B cell (primary cell): ENCODE measurements around the gene COQ9. TPM values are rescaled to one million over a fixed set of nuclear protein-coding genes. Genes with fewer than 3 reads are reported as not detected.

Experiments
- ATAC-seq: fragments of 200-7000 bp; cut with Tn5 transposase; one replicate; pipeline ENCODE4 v1.10.0; 2021; ENCODE audit warnings: low read depth, mild to moderate bottlenecking, moderate number of reproducible peaks, moderate library complexity
- CTCF ChIA-PET: fragments of 350-600 bp; sonication (Branson Sonifier 250); formaldehyde crosslinking; loops from one replicate; lab custom pipeline; 2021; ENCODE audit warnings: antibody characterized with exemption, inconsistent platforms; lab: Charles Lee
- POLR2A ChIA-PET: fragments of 350-600 bp; sonication (Branson Sonifier 250); formaldehyde crosslinking; loops from one replicate; lab custom pipeline; 2021; ENCODE audit warnings: antibody characterized with exemption; lab: Charles Lee
- DNase-seq: peaks from one replicate; pipeline ENCODE4 v3.0.0; 2013
- H2AFZ ChIP-seq: 2 replicates; pipeline ENCODE4 v1.6.1; 2012; ENCODE audit warnings: mild to moderate bottlenecking, low read depth, low read length; ENCODE audit not compliant: insufficient read depth, poor library complexity, severe bottlenecking
- H3K27ac ChIP-seq, 2 donors: 1 replicate in 1 of 2; 2 replicates in 1 of 2; pipeline ENCODE4 v1.5.1; 2012 to 2013; ENCODE audit warnings: low read length in 2 of 2, mild to moderate bottlenecking in 2 of 2, moderate library complexity in 1 of 2
- H3K27me3 ChIP-seq, 4 experiments: fragments of 200-600 bp in 1 of 4; sonication (generic) in 1 of 4; replicated peaks in 1 of 4; 1 replicate in 2 of 4; 2 replicates in 2 of 4; pipeline versions ENCODE4 v1.6.1 to v1.7.0; 2013 to 2016; ENCODE audit warnings: low read length in 3 of 4, mild to moderate bottlenecking in 2 of 4, mixed read lengths in 1 of 4, moderate library complexity in 1 of 4; ENCODE audit not compliant: insufficient read depth in 4 of 4, control insufficient read depth in 3 of 4; ENCODE audit errors: control extremely low read depth in 1 of 4
- H3K36me3 ChIP-seq, 2 experiments: replicated peaks in 1 of 2; 1 replicate in 1 of 2; 2 replicates in 1 of 2; pipeline versions ENCODE4 v1.6.1 to v1.7.1; 2013; ENCODE audit warnings: low read length in 1 of 2; ENCODE audit not compliant: insufficient read depth in 2 of 2, control insufficient read depth in 1 of 2; ENCODE audit errors: control extremely low read depth in 1 of 2, extremely low read depth in 1 of 2
- H3K4me1 ChIP-seq, 2 donors: fragments of 200-600 bp in 1 of 2; sonication (generic) in 1 of 2; 1 replicate in 1 of 2; 2 replicates in 1 of 2; pipeline versions ENCODE4 v1.5.1 to v1.6.1; 2013 to 2017; ENCODE audit warnings: low read length in 2 of 2; ENCODE audit not compliant: control insufficient read depth in 2 of 2, insufficient read depth in 2 of 2
- H3K4me2 ChIP-seq: replicated peaks from 2 replicates; pipeline ENCODE3; 2012; ENCODE audit warnings: mild to moderate bottlenecking, low read depth, low read length; ENCODE audit not compliant: poor library complexity, severe bottlenecking
- H3K4me3 ChIP-seq, 5 experiments: fragments of 200-600 bp in 1 of 5; sonication (generic) in 1 of 5; 1 replicate in 3 of 5; 2 replicates in 2 of 5; pipeline versions ENCODE4 v1.5.1 to v1.7.0; 2011 to 2016; ENCODE audit warnings: low read length in 4 of 5, mild to moderate bottlenecking in 4 of 5, low read depth in 2 of 5, control low read depth in 1 of 5, moderate library complexity in 1 of 5; ENCODE audit not compliant: insufficient read depth in 1 of 5; ENCODE audit errors: control extremely low read depth in 1 of 5, extremely low read depth in 1 of 5
- H3K79me2 ChIP-seq: fragments of 200-600 bp; sonication (generic); one replicate; pipeline ENCODE4 v1.6.0; 2016; ENCODE audit warnings: low read length; ENCODE audit not compliant: control insufficient read depth, insufficient read depth
- H3K9ac ChIP-seq: fragments of 200-600 bp; sonication (generic); 2 replicates; pipeline ENCODE4 v1.6.1; 2017; ENCODE audit warnings: mild to moderate bottlenecking, low read length, moderate library complexity
- H3K9me3 ChIP-seq, 3 donors: one replicate each; pipeline versions ENCODE4 v1.6.1 to v1.7.1; 2013; ENCODE audit warnings: low read length in 2 of 3; ENCODE audit not compliant: control insufficient read depth in 2 of 3, insufficient read depth in 1 of 3; ENCODE audit errors: control extremely low read depth in 1 of 3
- H4K20me1 ChIP-seq: 2 replicates; pipeline ENCODE4 v1.6.0; 2012; ENCODE audit warnings: mild to moderate bottlenecking, low read length; ENCODE audit not compliant: insufficient read depth, control insufficient read depth, poor library complexity, severe bottlenecking
- H3K27ac Mint-ChIP-seq: one replicate; pipeline ENCODE4 v1.8.0; 2021; ENCODE audit warnings: mixed read lengths
- H3K27me3 Mint-ChIP-seq: one replicate; pipeline ENCODE4 v1.8.0; 2021; ENCODE audit warnings: mixed read lengths
- H3K4me1 Mint-ChIP-seq: one replicate; pipeline ENCODE4 v1.8.0; 2021; ENCODE audit warnings: mixed read lengths
- H3K4me3 Mint-ChIP-seq: one replicate; pipeline ENCODE4 v1.8.0; 2021; ENCODE audit warnings: mixed read lengths
- H3K9me3 Mint-ChIP-seq: one replicate; pipeline ENCODE4 v1.8.0; 2022; ENCODE audit warnings: mixed read lengths; ENCODE audit not compliant: insufficient read depth
- EZH2 ChIP-seq: IDR thresholded peaks from 2 replicates; pipeline ENCODE4 v1.6.1; 2012; ENCODE audit warnings: borderline replicate concordance, low read depth, mild to moderate bottlenecking, moderate library complexity, low read length; ENCODE audit not compliant: insufficient read depth, poor library complexity, severe bottlenecking
- WGBS: methylation state at CpG from one replicate; pipeline ENCODE4 v1.1.5; 2013; ENCODE audit warnings: missing lambda C conversion rate; ENCODE audit not compliant: insufficient coverage; 5-methylcytosine and 5-hydroxymethylcytosine counted together
- intact Hi-C: fragments of 100-400 bp; cut with micrococcal nuclease; formaldehyde crosslinking; loops from one replicate; pipeline ENCODE4 v1.10.0; 2022
- polyA plus RNA-seq: library from polyadenylated mRNA; depleted of rRNA; stranded (reverse); fragments of >200 nt; gene quantifications from 2 replicates; pipeline ENCODE4 v1.2.3, GENCODE V29; 2012
- total RNA-seq, 2 donors: library from RNA; stranded (reverse); fragments of 120-200 nt in 1 of 2; gene quantifications; 1 replicate in 1 of 2; 2 replicates in 1 of 2; pipeline versions ENCODE4 v1.2.3 to v1.2.4, GENCODE V29; 2013 to 2022
- TF ChIP-seq, protein P1 (sequence below): fragments of 200-600 bp; IDR thresholded peaks from one replicate; pipeline ENCODE4 v1.8.0; 2022; ENCODE audit warnings: antibody characterized with exemption, mild to moderate bottlenecking

COQ9 gene
- total and polyA plus RNA-seq, 2 donors (not counting 1 experiment from before 2014, with no cell fraction given), result 41.5 to 53.0 TPM

DNA sequence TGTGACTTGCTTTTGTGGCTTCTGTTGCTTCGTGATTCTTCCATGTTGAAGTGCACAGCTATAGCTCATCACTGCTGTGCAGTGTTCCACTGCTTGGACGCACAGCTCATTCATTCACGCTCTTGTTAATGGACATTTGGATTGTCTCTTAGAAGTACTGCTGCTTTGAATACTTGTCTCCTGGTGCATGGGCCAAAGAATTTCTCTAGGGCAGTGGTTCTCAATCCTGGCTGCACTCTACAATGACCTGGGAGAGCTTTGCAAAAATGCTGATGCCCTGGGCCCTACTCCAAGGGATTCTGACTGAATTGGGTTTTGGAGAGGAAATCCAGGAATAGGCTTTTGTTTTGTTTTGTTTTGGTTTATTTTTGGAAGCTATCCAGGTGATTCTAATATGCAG, 22.7 kb upstream of the COQ9 start:
- H3K4me2 ChIP-seq, result no peak overlapping the region
- ChIA-PET CTCF (interaction anchor here (1.2 to 10.1 kb wide), 2 partner anchors 22 to 119 kb away, joined by 4 to 364 read pairs; partner anchors contain the start of genes CIAPIN1 and COQ9), POLR2A (no interaction called here)
- Mint-ChIP-seq H3K27ac (no peak overlapping the region), H3K27me3 (no peaks in the 10 kb centered on the region), H3K4me1 (peaks cover 2% of the 10 kb centered on the region), H3K9me3 (no peaks in the 10 kb centered on the region), H3K4me3 (no peak overlapping the region)
- TF ChIP-seq, protein P1, sequence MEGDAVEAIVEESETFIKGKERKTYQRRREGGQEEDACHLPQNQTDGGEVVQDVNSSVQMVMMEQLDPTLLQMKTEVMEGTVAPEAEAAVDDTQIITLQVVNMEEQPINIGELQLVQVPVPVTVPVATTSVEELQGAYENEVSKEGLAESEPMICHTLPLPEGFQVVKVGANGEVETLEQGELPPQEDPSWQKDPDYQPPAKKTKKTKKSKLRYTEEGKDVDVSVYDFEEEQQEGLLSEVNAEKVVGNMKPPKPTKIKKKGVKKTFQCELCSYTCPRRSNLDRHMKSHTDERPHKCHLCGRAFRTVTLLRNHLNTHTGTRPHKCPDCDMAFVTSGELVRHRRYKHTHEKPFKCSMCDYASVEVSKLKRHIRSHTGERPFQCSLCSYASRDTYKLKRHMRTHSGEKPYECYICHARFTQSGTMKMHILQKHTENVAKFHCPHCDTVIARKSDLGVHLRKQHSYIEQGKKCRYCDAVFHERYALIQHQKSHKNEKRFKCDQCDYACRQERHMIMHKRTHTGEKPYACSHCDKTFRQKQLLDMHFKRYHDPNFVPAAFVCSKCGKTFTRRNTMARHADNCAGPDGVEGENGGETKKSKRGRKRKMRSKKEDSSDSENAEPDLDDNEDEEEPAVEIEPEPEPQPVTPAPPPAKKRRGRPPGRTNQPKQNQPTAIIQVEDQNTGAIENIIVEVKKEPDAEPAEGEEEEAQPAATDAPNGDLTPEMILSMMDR, result no peak
- TF ChIP-seq EZH2, result no peak
- WGBS, result 94% methylated on average over 3 of the region's 3 CpGs
- H3K4me3 ChIP-seq, result no peak overlapping the region
- intact Hi-C loops, result no loop called here
- H3K9ac ChIP-seq, result no peak overlapping the region
- no peaks in the 10 kb centered on the region for H4K20me1 ChIP-seq
- peaks cover 0 to 12% of the 10 kb centered on the region in 2 experiments for H3K36me3 ChIP-seq
- H3K27ac ChIP-seq, result no peak overlapping the region
- DNase-seq, result no peak
- H3K79me2 ChIP-seq, result no peaks in the 10 kb centered on the region
- no peak overlapping the region for H2AFZ ChIP-seq
- H3K27me3 ChIP-seq, result no peaks in the 10 kb centered on the region
- no peaks in the 10 kb centered on the region for H3K4me1 ChIP-seq
- ATAC-seq, result no peak
- no peaks in the 10 kb centered on the region for H3K9me3 ChIP-seq

DNA sequence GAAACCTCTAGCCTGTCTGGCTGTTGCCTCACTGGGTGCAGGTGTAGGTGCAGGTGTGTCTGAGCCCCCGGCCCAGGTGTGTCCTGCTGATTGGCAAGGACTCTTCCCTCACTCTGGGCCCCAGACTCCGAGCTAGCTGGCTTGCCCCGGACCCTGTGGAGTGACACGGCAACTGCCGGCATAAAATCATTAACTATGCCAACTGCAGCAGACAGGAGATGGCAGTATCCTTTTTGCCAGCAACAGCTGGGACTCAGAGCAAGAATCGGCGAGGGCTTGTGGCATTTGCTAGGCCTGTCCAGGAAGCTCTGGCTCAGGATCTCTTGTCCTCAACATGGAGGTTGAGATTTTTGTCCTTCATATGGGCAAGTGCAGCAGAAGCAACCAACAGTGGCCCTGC, 20.9 kb upstream of the COQ9 start:
- ChIA-PET POLR2A (interaction anchor here (1.7 kb wide), 1 partner anchor 13 kb away, joined by 5 read pairs; no protein-coding TSS in a partner anchor), CTCF (interaction anchor here (1.1 kb wide), 1 partner anchor 21 kb away, joined by 3 read pairs; the partner anchor contains the start of genes CIAPIN1 and COQ9)
- no peak for TF ChIP-seq EZH2
- TF ChIP-seq, protein P1, result no peak
- H3K4me1 ChIP-seq, result no peaks in the 10 kb centered on the region
- H3K27me3 ChIP-seq, result no peaks in the 10 kb centered on the region
- no peaks in the 10 kb centered on the region for H4K20me1 ChIP-seq
- ATAC-seq (no peak), DNase-seq (no peak)
- H3K4me2 ChIP-seq, result no peak overlapping the region
- H3K4me1 Mint-ChIP-seq, result no peaks in the 10 kb centered on the region
- H3K27ac Mint-ChIP-seq, result no peak overlapping the region
- no peaks in the 10 kb centered on the region for H3K27me3 Mint-ChIP-seq
- no peak overlapping the region for H3K9ac ChIP-seq
- no peak overlapping the region for H3K27ac ChIP-seq
- intact Hi-C loops, result no loop called here
- no peaks in the 10 kb centered on the region for H3K9me3 ChIP-seq
- no peaks in the 10 kb centered on the region for H3K9me3 Mint-ChIP-seq
- no peak overlapping the region for H2AFZ ChIP-seq
- no peak overlapping the region for H3K4me3 Mint-ChIP-seq
- WGBS, result 99% methylated on average over 7 of the region's 7 CpGs
- H3K79me2 ChIP-seq, result no peaks in the 10 kb centered on the region
- no peak overlapping the region for H3K4me3 ChIP-seq
- H3K36me3 ChIP-seq, result peaks cover 0 to 29% of the 10 kb centered on the region in 2 experiments
